Stimulated activated CD4-positive, alpha-beta T cell treated with anti-CD3 and anti-CD28 coated beads, Interleukin-1b, Interleukin-23, amount 100 ng/mL, for 4 hours (primary cell): ENCODE results near the gene MLXIPL.
"Not testable (repeated sequence)": the region's sequence is repeated elsewhere in the genome, so short reads cannot be mapped to it uniquely, and the experiment has no call there.

Experiments
- DNase-seq, 2 donors: peaks; one replicate each; pipeline ENCODE4 v3.0.0-alpha.2; 2020; ENCODE audit warnings: low read depth in 2 of 2

MLXIPL gene, protein sequence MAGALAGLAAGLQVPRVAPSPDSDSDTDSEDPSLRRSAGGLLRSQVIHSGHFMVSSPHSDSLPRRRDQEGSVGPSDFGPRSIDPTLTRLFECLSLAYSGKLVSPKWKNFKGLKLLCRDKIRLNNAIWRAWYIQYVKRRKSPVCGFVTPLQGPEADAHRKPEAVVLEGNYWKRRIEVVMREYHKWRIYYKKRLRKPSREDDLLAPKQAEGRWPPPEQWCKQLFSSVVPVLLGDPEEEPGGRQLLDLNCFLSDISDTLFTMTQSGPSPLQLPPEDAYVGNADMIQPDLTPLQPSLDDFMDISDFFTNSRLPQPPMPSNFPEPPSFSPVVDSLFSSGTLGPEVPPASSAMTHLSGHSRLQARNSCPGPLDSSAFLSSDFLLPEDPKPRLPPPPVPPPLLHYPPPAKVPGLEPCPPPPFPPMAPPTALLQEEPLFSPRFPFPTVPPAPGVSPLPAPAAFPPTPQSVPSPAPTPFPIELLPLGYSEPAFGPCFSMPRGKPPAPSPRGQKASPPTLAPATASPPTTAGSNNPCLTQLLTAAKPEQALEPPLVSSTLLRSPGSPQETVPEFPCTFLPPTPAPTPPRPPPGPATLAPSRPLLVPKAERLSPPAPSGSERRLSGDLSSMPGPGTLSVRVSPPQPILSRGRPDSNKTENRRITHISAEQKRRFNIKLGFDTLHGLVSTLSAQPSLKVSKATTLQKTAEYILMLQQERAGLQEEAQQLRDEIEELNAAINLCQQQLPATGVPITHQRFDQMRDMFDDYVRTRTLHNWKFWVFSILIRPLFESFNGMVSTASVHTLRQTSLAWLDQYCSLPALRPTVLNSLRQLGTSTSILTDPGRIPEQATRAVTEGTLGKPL

DNA sequence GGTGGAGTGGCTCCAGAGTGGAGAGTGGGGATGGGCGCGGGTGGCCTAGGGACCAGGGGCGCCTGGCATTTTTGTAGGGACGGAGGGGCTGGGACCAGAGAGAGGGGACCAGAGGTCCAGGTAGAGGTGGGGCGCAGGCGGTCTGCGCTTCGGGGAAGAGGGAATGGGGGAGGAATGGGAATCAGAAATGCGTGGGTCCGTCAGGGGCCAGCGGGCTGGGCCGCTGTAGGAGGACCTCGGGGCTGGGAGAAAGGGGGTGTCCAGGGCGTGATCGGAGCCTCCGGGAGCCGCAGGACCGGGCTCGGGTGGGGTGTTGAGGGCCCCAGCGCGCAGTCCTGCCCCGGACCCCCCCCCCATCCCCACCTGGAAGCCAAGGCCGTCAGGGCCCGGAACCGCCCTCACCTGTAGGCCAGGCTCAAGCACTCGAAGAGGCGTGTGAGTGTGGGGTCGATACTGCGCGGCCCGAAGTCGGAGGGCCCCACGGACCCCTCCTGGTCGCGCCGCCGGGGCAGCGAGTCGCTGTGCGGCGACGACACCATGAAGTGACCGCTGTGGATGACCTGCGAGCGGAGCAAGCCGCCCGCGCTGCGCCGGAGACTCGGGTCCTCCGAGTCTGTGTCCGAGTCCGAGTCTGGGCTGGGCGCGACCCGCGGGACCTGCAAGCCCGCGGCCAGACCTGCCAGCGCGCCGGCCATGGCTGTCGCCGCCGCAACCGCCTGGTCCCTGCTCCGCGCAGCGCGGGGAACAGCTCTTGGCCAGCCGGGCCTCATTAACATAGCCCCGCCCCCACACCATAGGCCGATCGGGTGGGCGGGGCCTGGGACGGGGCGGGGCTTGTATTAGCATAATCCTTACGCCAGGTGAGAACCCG, at the start of gene MLXIPL:
Gene MLXIPL, minus strand, starts transcription at position 725 of the 871 bp plus-strand sequence. Its CDS starts 30 bp downstream, at position 695.
- peak; percentile 34 to 60 for DNase-seq

DNA sequence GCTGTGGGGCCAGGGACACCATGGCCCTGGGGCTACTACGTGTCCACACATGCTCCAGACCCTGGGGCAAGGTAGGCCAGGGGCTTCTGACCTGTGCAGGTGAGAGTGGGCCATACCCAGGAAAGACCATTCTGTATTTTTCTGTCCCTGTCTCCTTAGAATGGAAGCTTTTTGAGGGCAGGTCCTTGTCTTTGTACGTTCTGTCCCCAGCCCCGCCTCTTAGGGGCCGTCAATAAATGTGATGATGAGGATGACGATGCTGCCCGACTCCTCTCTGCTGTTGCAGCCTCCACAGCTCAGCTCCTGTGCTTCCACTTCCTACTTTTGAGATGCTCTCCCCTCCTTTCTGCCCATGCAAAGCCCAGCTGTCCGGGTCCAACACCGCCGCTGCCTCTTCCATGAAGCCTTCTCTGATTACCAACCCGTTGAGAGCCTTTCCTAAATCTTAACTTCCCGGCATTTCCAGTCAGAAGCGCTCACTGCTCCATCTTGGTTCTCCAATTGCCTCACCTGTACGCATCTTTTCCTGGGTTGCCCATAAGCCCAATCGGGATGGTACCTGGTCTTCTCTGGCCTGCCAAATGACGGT, 47.6 kb upstream of the MLXIPL start:
- no peak for DNase-seq

DNA sequence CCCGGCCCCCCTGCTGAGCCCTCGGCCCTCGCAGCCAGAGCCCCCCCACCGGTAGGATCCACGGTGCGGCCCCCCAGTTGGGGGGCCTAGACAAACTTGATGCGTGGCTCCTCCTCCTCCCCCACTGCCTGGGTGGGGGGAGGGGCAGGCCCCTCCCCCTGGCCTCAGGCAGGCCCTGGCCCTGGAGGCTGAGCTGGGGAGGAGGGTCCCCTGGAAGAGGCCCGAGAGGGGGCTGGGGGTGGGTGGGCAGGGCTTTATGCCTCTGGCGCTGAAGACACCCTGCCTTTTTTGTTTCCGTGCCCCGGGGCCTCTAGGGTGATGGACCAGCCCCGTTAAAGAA, 47.0 kb upstream of the MLXIPL start:
- DNase-seq = no peak

DNA sequence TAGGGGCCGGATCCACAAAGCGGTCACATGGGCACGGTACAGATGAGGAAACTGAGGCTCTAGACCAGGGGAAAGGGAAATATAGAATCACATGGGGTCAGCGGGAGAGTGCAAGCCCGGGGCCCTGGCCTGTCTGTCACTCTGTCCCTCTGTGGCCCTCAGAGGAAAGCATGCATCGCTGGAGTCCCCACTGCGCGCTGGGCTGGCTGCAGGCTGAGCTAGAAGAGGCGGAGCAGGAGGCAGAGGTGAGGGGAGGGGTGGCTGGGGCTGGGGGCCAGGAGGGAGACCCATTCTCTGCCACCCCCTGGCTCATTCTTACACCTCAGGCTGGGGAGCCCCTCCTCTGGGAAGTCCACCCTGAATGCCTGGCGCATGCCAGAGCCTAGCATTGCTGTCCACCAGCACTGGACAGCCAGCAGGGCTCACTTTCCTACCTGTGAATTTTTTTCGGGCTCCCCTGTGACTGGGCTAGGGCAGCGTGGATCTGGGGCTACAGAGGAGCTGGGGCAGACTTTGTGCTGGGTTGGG, 45.6 kb upstream of the MLXIPL start:
- no peak for DNase-seq

DNA sequence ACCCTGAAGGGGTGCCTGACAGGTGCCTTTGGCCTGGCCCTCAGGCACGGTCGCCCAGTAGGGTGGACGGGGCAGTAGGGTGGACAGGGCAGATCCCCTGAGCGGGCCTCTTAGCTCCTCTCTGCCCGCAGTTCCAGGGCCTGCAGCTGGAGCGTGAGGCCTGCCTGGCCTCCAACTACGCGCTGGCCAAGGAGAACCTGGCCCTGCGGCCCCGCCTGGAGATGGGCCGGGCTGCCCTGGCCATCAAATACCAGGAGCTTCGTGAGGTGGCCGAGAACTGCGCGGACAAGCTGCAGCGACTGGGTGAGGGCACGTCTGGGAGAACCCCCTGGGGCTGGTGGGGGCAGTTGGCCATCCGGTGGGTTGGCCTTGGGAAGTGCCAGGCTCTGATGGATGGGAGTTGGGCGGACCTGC, 45.0 kb upstream of the MLXIPL start:
- DNase-seq = no peak

DNA sequence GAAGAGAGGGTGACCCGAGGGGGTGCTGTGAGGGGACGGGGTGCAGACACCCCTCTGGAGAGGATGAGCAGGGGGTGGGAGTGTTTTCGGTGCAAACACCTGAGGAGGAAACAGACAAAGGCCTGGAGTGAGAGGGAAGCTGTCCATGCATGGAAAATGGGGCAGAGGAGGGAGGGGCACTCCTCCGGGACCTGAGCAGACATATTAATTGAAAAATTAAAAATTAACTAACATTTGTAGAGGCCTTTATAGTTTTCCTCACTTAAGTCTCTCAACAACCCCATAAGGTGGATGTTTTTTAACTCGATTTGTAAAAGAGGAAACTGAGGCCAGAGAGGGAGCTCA, 44.5 kb upstream of the MLXIPL start:
- no peak for DNase-seq

DNA sequence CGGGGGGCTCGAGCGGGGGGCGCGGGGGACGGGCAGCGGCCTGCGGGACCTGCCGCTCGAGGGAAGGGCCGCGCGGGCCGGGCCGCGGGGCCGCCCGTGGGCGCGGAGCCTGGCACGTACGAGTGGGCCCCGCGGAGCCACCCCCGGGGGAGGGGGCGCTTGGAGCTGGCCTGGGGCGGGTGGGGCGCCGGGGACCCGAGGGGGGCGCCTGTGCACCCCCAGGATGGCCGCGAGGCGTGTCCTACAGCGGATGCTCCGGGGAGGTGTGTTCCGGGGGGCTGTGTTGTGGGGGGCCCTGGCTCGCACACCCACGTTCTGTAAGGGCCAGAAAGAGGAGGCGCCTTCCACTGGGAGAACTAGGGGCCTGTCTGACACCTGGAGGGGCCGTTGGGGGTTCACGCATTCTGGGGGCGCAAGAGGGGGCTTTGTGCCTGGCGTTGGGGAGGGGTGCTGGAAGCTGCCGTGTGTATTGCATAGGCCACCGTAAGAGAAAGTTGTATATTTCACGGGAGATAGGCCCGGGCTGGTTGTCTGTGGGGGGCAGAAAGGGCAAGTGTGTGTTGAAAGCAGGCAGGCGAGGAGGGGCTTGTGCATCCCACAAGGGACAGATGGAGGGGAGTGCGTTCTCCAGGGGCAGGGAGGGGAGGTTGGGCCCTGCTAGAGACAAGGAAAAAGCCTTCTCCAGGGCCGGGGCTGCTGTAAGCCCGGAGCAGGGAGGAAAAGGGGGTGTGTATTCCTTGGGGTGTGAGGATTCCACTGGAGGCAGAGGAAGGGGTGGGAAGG, 44.0 kb upstream of the MLXIPL start:
- DNase-seq = no peak

DNA sequence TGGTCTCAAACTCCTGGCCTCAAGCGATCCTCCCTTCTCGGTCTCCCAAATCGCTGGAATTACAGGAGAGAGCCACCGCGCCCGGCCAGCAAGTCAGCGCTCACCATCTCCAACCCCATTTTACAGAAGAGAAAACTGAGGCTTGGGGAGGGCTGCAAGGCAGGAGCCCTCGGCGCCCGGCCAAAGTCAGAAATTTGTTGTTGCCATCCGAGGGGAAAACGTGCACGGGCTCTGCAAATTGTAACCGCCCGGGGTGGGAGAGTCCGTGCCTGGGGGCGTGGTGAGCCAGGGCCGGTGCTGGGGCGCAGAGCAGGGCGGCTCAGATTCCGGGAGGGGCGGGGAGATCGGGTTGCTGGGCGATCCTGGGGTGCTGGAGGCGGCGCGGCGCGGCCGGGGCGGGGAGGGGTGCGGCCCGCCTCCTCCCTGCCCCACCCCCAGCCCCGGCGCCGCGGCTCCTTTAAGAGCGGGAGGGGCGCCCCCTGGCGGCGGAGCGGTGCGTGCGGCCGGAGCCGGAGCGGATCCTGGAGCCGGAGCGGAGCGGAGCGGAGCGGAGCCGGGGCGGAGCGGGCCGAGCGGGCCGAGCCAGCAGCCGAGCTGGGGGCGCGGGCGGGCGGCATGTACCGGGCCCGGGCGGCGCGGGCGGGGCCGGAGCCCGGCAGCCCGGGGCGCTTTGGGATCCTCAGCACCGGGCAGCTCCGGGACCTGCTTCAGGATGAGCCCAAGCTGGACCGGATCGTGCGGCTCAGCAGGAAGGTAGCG, 43.2 kb upstream of the MLXIPL start, which contains the start of gene VPS37D:
Gene VPS37D, plus strand, starts transcription at position 488 of the 759 bp plus-strand sequence. Its CDS starts 128 bp downstream, at position 616.
- DNase-seq = peak; percentile 95 to 96

DNA sequence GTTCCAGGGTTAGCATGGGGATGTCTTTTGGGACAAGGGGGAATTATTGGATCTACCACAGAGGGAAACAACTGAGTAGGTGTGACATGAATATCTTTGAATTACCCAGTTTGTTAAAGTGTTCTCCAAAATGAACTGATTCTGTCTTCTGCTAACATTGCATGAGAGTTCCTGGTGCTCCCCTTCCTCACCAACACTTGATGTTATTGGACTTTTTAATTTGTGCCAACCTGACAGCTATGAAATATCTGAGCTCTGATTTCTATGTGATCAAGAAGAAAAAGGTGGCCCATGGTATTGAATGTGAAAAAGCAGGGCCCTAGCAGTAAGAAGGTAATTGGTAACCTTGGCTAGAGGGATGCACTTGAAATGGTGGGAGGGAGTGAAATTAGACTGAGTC, 38.7 kb upstream of the MLXIPL start:
- DNase-seq = no peak

DNA sequence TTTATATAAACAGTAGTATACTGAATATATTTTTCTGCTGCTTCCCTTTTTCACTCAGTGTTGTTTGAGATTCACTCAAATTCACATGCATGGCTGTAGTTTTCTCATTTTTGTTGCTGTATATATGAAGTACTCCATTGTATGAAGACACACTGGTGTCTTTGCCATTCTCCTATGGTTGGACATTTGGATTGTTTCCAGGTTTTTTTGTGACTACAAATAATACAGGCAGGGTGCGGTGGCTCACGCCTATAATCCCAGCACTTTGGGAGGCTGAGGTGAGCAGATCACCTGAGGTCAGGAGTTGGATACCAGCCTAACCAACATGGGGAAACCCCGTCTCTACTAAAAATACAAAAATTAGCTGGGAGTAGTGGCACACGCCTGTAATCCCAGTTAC, 36.3 kb upstream of the MLXIPL start:
- not testable (repeated sequence) for DNase-seq

DNA sequence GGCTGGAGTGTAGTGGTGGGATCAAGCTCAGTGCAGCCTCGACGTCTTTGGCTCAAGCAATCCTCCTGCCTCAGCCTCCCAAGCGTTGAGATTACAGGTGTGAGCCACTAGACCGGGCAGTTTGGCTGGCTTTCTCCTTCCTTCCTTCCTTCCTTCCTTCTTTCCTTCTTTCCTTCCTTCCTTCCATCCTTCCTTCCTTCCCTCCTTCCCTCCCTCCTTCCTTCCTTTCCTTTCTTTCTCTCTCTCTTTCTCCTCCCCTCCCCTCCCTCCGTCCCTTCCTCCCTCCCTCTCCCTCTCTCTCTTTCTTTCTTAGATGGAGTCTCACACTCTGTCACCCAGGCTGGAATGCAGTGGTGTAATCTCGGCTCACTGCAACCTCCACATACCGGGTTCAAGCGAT, 35.7 kb upstream of the MLXIPL start:
- DNase-seq = no peak

DNA sequence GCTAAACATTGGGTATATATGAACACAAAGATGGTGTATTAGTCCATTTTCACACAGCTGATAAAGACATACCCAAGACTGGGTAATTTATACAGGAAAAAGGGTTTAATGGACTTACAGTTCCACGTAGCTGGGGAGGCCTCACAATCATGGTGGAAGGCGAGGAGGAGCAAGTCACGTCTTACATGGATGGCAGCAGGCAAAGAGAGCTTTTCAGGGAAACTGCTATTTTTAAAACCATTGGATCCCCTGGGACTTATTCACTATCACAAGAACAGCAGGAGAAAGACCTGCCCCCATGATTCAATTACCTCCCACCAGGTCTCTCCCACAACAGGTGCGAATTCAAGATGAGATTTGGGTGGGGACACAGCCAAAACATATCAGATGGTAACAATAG, 31.0 kb upstream of the MLXIPL start:
- not testable (repeated sequence) for DNase-seq

DNA sequence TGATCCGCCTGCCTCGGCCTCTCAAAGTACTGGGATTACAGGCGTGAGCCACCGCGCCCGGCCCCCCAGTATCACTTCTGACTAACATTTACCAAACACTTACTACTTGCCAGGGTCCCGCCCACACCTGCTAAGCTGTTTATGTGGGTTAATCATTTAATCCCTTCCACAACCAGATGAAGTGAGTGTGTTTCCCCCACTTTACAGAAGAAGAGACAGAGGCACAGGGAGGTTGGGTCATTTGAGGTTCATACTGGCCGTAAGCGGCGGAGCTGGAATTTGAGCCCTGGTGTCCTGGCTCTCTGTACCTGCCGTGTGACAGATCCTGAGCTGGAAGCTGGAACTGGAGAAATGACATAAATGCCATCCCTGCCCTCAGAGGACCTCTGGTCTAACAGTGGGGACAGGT, 28.2 kb upstream of the MLXIPL start:
- DNase-seq = no peak

DNA sequence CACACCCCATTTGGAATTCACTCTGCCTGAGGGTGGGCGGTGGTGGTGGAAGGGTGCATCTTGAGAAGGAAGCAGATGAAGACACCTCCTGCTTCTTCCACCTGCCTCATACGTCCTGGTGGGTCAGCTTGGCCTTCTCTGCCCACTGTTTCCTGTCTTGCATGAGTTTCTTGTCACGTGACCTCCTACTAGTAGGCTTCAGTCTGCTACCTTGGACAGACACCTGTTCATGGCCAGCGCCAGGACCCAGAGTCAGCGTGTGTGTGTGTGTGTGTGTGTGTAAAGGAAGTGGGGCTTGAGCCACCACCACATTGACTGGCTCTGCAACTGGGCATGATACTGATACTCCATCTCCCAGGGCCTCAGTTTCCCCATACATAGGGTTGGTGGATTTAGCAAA, 26.2 kb upstream of the MLXIPL start:
- DNase-seq = no peak

DNA sequence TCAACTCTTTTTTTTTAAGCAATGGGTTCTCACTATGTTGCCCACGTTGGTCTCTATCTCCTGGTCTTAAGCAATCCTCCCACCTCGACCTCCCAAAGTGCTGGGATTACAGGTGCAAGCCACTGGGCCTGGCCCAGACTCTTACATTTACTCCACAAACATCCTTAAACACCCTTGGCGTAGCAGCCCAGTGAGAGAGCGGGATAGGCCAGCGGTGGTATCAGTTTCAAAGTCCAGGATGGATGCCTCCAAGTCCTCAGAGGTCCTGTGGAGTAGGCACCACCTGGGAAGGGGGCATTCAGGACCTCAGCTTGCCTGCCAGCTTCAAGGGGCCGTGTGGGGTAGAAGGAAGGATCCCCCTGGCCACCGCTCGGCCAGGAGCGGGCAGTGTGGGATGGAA, 25.3 kb upstream of the MLXIPL start:
- DNase-seq = no peak

DNA sequence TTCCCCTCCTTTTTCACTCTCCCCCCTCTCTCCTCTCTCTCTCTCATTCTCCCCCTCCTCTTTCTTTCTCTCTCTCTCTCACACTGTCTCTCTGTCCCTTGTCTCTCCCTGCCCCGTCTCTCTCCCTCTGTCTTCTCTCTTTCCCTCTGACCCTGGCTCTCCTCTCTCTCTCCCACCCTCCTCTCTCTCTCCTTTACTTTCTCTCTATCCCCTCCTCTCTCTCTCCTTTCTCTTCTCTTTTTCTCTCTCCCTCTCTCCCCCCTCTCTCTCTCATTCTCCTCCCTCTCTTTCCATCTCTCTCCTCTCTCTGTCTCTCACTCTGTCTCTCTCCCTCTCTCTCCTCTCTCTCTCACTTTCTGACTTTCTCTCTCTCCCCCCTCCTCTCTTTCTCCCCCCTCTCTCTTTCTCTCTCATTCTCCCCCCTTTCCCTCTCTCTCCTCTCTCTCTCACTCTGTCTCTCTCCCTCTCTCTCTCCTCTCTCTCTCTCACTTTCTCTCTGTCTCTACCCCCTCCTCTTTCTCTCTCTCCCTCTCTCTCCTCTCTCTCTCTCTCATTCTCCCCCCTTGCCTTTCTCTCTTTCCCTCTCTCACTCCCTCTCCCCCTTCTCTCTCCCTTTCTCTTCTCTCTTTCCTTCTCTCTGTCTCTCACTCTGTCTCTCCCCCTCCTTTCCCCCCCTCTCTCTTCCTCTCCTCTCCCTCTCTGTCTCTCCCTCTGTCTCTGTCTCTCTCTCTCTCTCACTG, 24.4 kb upstream of the MLXIPL start:
- DNase-seq = no peak

DNA sequence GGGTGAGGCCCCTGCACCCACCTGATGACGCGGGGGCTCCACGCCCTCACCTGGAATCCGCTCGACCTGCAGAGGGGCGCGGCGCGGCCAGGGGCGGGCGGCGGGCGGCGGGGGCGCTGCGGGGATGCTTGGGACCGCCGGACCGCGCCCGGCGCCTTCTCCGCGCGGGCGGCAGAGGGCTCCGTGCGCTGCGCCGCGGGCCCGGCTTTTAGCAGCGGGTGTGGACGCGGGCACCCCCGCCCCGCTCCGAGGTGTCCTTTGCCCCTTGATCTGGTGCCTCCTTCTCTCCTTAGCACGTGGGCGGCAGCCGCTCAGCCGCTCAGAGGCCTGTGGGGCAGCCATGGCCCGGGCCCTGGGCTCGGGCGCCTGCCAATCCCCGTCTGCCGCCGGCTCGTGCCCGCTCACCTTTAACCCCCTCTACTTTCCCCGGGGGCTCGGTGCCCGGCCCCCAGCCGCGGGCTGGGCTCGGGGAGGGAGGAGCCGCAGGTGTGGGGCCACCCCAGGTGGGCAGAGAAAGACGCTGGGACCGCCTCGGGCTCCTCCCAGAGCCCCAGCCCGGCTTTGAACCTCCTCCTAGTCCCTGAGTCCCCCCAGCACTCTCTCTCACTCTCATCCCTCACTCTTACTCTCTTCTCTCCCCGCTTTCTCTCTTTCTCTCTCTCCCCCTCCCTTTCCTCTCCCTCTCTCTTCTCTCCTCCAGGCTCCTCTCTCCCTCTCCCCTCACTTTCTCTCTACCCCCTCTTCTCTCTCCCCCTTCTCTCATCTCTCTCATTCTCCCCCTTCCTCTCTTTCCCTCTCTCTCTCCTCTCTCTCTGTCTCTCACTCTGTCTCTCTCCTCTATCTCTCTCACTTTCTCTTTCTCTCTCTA, 23.6 kb upstream of the MLXIPL start:
- DNase-seq = no peak
